SK-N-SH treated with all-trans-retinoic acid at 6 μM for 48 hours (cell line): ENCODE results near the gene ZNF618.

Experiments used
- ATAC-seq: fragments of 200-7000 bp; cut with Tn5 transposase; 3 replicates; pipeline ENCODE4 v1.9.1; 2020; ENCODE audit warnings: mild to moderate bottlenecking, moderate library complexity
- ARNTL ChIP-seq: fragments of 450-650 bp; formaldehyde crosslinking; IDR thresholded peaks from 2 replicates; pipeline ENCODE4 v1.5.0; 2020; ENCODE audit warnings: low read depth, mild to moderate bottlenecking, moderate library complexity, borderline replicate concordance
- BACH2 ChIP-seq: fragments of 250-450 bp; sonication (Bioruptor Pico); IDR thresholded peaks from 2 replicates; pipeline ENCODE4 v1.9.0; 2021; ENCODE audit warnings: mild to moderate bottlenecking, borderline replicate concordance
- CREB5 ChIP-seq: fragments of 250-450 bp; sonication (Bioruptor Pico); IDR thresholded peaks from 2 replicates; pipeline ENCODE4 v1.5.1; 2020; ENCODE audit warnings: low read depth, mild to moderate bottlenecking, moderate library complexity
- CSDC2 ChIP-seq: fragments of 250-450 bp; sonication (Bioruptor Pico); IDR thresholded peaks from 2 replicates; pipeline ENCODE4 v1.5.0; 2020; ENCODE audit warnings: mild to moderate bottlenecking, moderate library complexity
- CSRNP3 ChIP-seq: fragments of 250-450 bp; sonication (Bioruptor Pico); IDR thresholded peaks from 2 replicates; pipeline ENCODE4 v1.5.1; 2021; ENCODE audit warnings: mild to moderate bottlenecking, moderate library complexity
- ESRRG ChIP-seq: fragments of 250-450 bp; sonication (Bioruptor Pico); IDR thresholded peaks from 2 replicates; pipeline ENCODE4 v1.6.1; 2021; ENCODE audit warnings: mild to moderate bottlenecking
- GLIS3 ChIP-seq: fragments of 250-450 bp; sonication (Bioruptor Pico); IDR thresholded peaks from 2 replicates; pipeline ENCODE4 v1.5.0; 2020; ENCODE audit warnings: mild to moderate bottlenecking, moderate library complexity
- ISL1 ChIP-seq: fragments of 250-450 bp; sonication (Bioruptor Pico); IDR thresholded peaks from 2 replicates; pipeline ENCODE4 v2.1.2; 2022; ENCODE audit warnings: mild to moderate bottlenecking, moderate library complexity
- OSR1 ChIP-seq: fragments of 250-450 bp; sonication (Bioruptor Pico); IDR thresholded peaks from 2 replicates; pipeline ENCODE4 v1.8.0; 2022; ENCODE audit warnings: moderate library complexity, mild to moderate bottlenecking, inconsistent platforms
- PATZ1 ChIP-seq: fragments of 250-450 bp; sonication (Bioruptor Pico); IDR thresholded peaks from 2 replicates; pipeline ENCODE4 v1.8.0; 2020; ENCODE audit warnings: mild to moderate bottlenecking, moderate library complexity, borderline replicate concordance
- PPARA ChIP-seq: fragments of 250-450 bp; sonication (Bioruptor Pico); IDR thresholded peaks from 2 replicates; pipeline ENCODE4 v1.5.0; 2020; ENCODE audit warnings: mild to moderate bottlenecking, borderline replicate concordance
- RARB ChIP-seq: fragments of 250-450 bp; sonication (Bioruptor Pico); IDR thresholded peaks from 2 replicates; pipeline ENCODE4 v1.8.0; 2021; ENCODE audit warnings: mild to moderate bottlenecking, moderate library complexity
- SNAI2 ChIP-seq: fragments of 250-450 bp; sonication (Bioruptor Pico); IDR thresholded peaks from 2 replicates; pipeline ENCODE4 v1.5.0; 2020; ENCODE audit warnings: mild to moderate bottlenecking, moderate library complexity
- TCF4 ChIP-seq: fragments of 250-450 bp; sonication (Bioruptor Pico); IDR thresholded peaks from 2 replicates; pipeline ENCODE4 v1.8.0; 2021; ENCODE audit warnings: mild to moderate bottlenecking, moderate library complexity, borderline replicate concordance
- TOX ChIP-seq: fragments of 250-450 bp; sonication (Bioruptor Pico); IDR thresholded peaks from 2 replicates; pipeline ENCODE4 v1.8.0; 2021; ENCODE audit warnings: mild to moderate bottlenecking, moderate library complexity, borderline replicate concordance
- TSHZ2 ChIP-seq: fragments of 250-450 bp; sonication (Bioruptor Pico); IDR thresholded peaks from 2 replicates; pipeline ENCODE4 v1.5.0; 2020; ENCODE audit warnings: mild to moderate bottlenecking, moderate library complexity
- ZC3H10 ChIP-seq: fragments of 250-450 bp; sonication (Bioruptor Pico); IDR thresholded peaks from 2 replicates; pipeline ENCODE4 v1.5.1; 2021; ENCODE audit warnings: mild to moderate bottlenecking, moderate library complexity
- ZFP3 ChIP-seq: fragments of 250-450 bp; sonication (Bioruptor Pico); IDR thresholded peaks from 2 replicates; pipeline ENCODE4 v1.5.0; 2020; ENCODE audit warnings: mild to moderate bottlenecking, moderate library complexity
- ZFP30 ChIP-seq: fragments of 450-650 bp; formaldehyde crosslinking; IDR thresholded peaks from 2 replicates; pipeline ENCODE4 v1.5.0; 2022; ENCODE audit warnings: mild to moderate bottlenecking, moderate library complexity
- ZNF565 ChIP-seq: fragments of 450-650 bp; formaldehyde crosslinking; conservative IDR thresholded peaks from 2 replicates; pipeline ENCODE4 v1.5.0; 2020; ENCODE audit warnings: low read depth, mild to moderate bottlenecking, moderate library complexity
- ZNF8 ChIP-seq: fragments of 450-650 bp; formaldehyde crosslinking; IDR thresholded peaks from 2 replicates; pipeline ENCODE4 v1.5.0; 2020; ENCODE audit warnings: mild to moderate bottlenecking, moderate library complexity

Gene ZNF618

GRCh38 chr9:114000063-114000454, 124.0 kb downstream of the ZNF618 start:
- ATAC-seq, result no peak
- TF ChIP-seq CSDC2 (CRISPR knock-in tag) (no peak), GLIS3 (no peak), ZC3H10 (CRISPR knock-in tag) (no peak), RARB (CRISPR knock-in tag) (no peak)

GRCh38 chr9:114000671-114001409, 124.7 kb downstream of the ZNF618 start:
- TF ChIP-seq ARNTL (no peak), CSRNP3 (CRISPR knock-in tag) (no peak), OSR1 (CRISPR knock-in tag) (no peak), CSDC2 (CRISPR knock-in tag) (no peak), PATZ1 (CRISPR knock-in tag) (no peak), PPARA (CRISPR knock-in tag) (no peak), RARB (CRISPR knock-in tag) (no peak), ZNF8 (CRISPR knock-in tag) (no peak), ZC3H10 (CRISPR knock-in tag) (no peak), TSHZ2 (CRISPR knock-in tag) (no peak), ZFP3 (CRISPR knock-in tag) (no peak), BACH2 (CRISPR knock-in tag) (no peak), ISL1 (CRISPR knock-in tag) (no peak), TOX (CRISPR knock-in tag) (no peak), SNAI2 (CRISPR knock-in tag) (no peak), CREB5 (CRISPR knock-in tag) (no peak)
- ATAC-seq, result no peak

- ATAC-seq, result no peak
- no peak for TF ChIP-seq PATZ1 (CRISPR knock-in tag)
Observed at GRCh38 chr9:114001410-114001685, 125.2 kb downstream of the ZNF618 start.

GRCh38 chr9:114001794-114002261, 125.7 kb downstream of the ZNF618 start:
- ATAC-seq, result no peak
- TF ChIP-seq ZC3H10 (CRISPR knock-in tag) (no peak), BACH2 (CRISPR knock-in tag) (no peak), ZNF565 (CRISPR knock-in tag) (no peak), TCF4 (no peak), CREB5 (CRISPR knock-in tag) (no peak), ARNTL (no peak), TSHZ2 (CRISPR knock-in tag) (no peak), OSR1 (CRISPR knock-in tag) (no peak), ZFP30 (no peak), ESRRG (no peak), ISL1 (CRISPR knock-in tag) (no peak), ZFP3 (CRISPR knock-in tag) (no peak), SNAI2 (CRISPR knock-in tag) (no peak), ZNF8 (CRISPR knock-in tag) (no peak)
